ENCODE measurements around the gene PRM2.

Gene PRM2

GRCh38 chr16:11248133-11248532 lies 28.1 kb downstream of the PRM2 start:
- DNase-seq (ENCODE audit: low read depth) = no peak

GRCh38 chr16:11245988-11246387 lies 30.3 kb downstream of the PRM2 start:
- no peak for DNase-seq (ENCODE audit: low read depth)

GRCh38 chr16:11245222-11245737 lies 31.0 kb downstream of the PRM2 start:
- no peak for DNase-seq (ENCODE audit: low read depth)

GRCh38 chr16:11242658-11243057 lies 33.6 kb downstream of the PRM2 start:
- DNase-seq (ENCODE audit: low read depth) = no peak

GRCh38 chr16:11241480-11242204 lies 34.6 kb downstream of the PRM2 start:
- DNase-seq (ENCODE audit: low read depth) = no peak

GRCh38 chr16:11240636-11241473 lies 35.4 kb downstream of the PRM2 start:
- DNase-seq (ENCODE audit: low read depth) = no peak

- no peak for DNase-seq (ENCODE audit: low read depth)
Measured at GRCh38 chr16:11239644-11240632, 36.3 kb downstream of the PRM2 start.

GRCh38 chr16:11238272-11239202 lies 37.7 kb downstream of the PRM2 start:
- DNase-seq (ENCODE audit: low read depth) = no peak

- DNase-seq (ENCODE audit: low read depth) = no peak
Measured at GRCh38 chr16:11236461-11237254, 39.6 kb downstream of the PRM2 start.

GRCh38 chr16:11235703-11235991 lies 40.6 kb downstream of the PRM2 start:
- DNase-seq (ENCODE audit: low read depth) = no peak

- DNase-seq (ENCODE audit: low read depth) = no peak
Measured at GRCh38 chr16:11234884-11235702, 41.2 kb downstream of the PRM2 start.

GRCh38 chr16:11233727-11234376 lies 42.4 kb downstream of the PRM2 start:
- peak; percentile 41 for DNase-seq (ENCODE audit: low read depth)

GRCh38 chr16:11232852-11233726 lies 43.2 kb downstream of the PRM2 start:
- peak; percentile 75 for DNase-seq (ENCODE audit: low read depth)

- no peak for DNase-seq (ENCODE audit: low read depth)
Measured at GRCh38 chr16:11232302-11232851, 43.9 kb downstream of the PRM2 start.

GRCh38 chr16:11231367-11231970 lies 44.8 kb downstream of the PRM2 start:
- no peak for DNase-seq (ENCODE audit: low read depth)

- DNase-seq (ENCODE audit: low read depth) = no peak
Measured at GRCh38 chr16:11229906-11230305, 46.4 kb downstream of the PRM2 start.

GRCh38 chr16:11229432-11229831 lies 46.8 kb downstream of the PRM2 start:
- no peak for DNase-seq (ENCODE audit: low read depth)

All from stimulated activated CD8-positive, alpha-beta memory T cell treated with anti-CD3 and anti-CD28 coated beads, Interleukin-15, amount 100 ng/mL, for 24 hours (primary cell).